OCI-LY1 (cell line): ENCODE measurements around the gene LRP5.

Experiments used
- EZH2 ChIP-seq: fragments of 200-600 bp; sonication (generic), shearing (Covaris generic); IDR thresholded peaks from 2 replicates; pipeline ENCODE4 v1.8.0; 2017; ENCODE audit warnings: borderline replicate concordance, mixed run types, mild to moderate bottlenecking, antibody characterized with exemption, low read length, moderate library complexity, mixed read lengths
- TF ChIP-seq, protein P1 (sequence below): fragments of 200-600 bp; sonication (generic), shearing (Covaris generic); IDR thresholded peaks from 2 replicates; pipeline ENCODE4 v1.5.1; 2017; ENCODE audit warnings: mild to moderate bottlenecking, antibody characterized with exemption, low read length, moderate library complexity, mixed read lengths

DNA sequence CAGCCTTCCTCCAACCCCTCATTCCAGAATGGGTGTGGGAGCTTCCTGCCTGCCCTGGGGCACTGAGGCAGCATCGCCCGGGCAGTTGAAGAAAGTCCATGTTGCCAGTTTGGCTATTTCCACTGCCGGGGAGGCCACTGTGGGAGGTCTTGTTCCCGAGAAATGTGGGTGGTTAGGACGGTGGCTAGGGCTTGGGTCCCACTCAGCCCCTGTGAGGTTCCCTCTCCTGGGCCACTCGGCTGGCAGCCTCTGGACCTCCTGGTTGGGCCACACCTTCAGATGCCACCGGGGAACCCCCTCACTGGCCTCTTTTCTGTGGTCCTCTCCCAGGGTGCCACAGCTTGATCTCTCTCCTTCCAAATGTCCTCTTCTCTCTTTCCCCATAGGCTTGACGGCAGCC, 143.1 kb downstream of the LRP5 start:
- TF ChIP-seq, protein P1, sequence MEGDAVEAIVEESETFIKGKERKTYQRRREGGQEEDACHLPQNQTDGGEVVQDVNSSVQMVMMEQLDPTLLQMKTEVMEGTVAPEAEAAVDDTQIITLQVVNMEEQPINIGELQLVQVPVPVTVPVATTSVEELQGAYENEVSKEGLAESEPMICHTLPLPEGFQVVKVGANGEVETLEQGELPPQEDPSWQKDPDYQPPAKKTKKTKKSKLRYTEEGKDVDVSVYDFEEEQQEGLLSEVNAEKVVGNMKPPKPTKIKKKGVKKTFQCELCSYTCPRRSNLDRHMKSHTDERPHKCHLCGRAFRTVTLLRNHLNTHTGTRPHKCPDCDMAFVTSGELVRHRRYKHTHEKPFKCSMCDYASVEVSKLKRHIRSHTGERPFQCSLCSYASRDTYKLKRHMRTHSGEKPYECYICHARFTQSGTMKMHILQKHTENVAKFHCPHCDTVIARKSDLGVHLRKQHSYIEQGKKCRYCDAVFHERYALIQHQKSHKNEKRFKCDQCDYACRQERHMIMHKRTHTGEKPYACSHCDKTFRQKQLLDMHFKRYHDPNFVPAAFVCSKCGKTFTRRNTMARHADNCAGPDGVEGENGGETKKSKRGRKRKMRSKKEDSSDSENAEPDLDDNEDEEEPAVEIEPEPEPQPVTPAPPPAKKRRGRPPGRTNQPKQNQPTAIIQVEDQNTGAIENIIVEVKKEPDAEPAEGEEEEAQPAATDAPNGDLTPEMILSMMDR: no peak
- no peak for TF ChIP-seq EZH2
